GM08714 (cell line): ENCODE results near the gene MORN4.
"Not testable (repeated sequence)": the region's sequence is repeated elsewhere in the genome, so short reads cannot be mapped to it uniquely, and the experiment has no call there.

Experiments used
- H3K4me3 ChIP-seq: fragments of 200-500 bp; sonication (Bioruptor generic); 2 replicates; pipeline ENCODE4 v1.5.1; 2014; ENCODE audit warnings: mild to moderate bottlenecking, low read length, inconsistent platforms
- ZNF274 ChIP-seq: IDR thresholded peaks from 2 replicates; pipeline ENCODE4 v1.6.1; 2012; ENCODE audit warnings: mild to moderate bottlenecking, low read depth, low read length

The MORN4 gene

GRCh38 chr10:97578171-97578844, 55.0 kb downstream of the MORN4 start:
- TF ChIP-seq ZNF274: no peak
- no peak overlapping the region for H3K4me3 ChIP-seq

GRCh38 chr10:97577701-97578100, 55.6 kb downstream of the MORN4 start:
- no peak for TF ChIP-seq ZNF274
- no peak overlapping the region for H3K4me3 ChIP-seq

DNA sequence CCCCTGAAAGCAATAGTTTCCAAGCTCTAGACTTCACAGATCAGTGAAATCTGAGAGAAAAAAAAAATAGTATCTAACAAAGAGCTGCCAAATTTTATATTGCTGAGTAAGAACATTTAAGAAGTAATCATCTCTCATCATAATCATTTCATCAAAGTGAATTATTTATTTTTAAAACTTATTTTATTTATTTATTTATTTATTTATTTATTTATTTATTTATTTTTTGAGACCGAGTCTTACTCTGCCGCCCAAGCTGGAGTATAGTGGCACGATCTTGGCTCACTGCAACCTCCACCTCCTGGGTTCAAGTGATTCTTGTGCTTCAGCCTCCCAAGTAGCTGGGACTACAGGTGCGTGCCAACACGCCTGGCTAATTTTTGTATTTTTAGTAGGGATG, 56.8 kb downstream of the MORN4 start:
- H3K4me3 ChIP-seq: not testable (repeated sequence)

DNA sequence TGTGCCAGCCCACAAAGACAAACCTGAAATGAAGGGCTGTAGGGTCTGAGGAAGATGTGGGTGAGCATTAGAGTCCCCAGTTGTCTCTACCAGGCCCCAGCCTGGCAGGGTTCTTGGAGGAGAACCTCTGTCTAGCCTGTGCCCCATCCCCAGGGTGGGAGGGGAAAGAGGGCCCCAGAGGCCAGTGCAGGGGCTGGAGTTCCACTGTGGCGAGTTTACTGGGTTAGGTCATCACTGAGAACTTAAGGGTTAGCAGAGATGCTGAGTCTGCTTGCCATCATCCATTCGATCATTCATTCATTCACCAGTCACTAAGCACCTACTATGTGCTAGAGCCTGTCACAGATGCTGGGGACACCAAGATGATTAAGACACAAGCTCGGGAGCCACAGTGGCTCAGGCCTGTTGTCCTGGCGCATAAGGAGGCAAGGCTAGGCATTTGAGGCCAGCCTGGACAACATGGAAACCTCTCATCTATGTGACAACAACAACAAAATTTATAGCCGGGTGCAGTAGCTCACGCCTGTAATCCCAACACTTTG, 58.1 kb downstream of the MORN4 start:
- no peak overlapping the region for H3K4me3 ChIP-seq
- no peak for TF ChIP-seq ZNF274

DNA sequence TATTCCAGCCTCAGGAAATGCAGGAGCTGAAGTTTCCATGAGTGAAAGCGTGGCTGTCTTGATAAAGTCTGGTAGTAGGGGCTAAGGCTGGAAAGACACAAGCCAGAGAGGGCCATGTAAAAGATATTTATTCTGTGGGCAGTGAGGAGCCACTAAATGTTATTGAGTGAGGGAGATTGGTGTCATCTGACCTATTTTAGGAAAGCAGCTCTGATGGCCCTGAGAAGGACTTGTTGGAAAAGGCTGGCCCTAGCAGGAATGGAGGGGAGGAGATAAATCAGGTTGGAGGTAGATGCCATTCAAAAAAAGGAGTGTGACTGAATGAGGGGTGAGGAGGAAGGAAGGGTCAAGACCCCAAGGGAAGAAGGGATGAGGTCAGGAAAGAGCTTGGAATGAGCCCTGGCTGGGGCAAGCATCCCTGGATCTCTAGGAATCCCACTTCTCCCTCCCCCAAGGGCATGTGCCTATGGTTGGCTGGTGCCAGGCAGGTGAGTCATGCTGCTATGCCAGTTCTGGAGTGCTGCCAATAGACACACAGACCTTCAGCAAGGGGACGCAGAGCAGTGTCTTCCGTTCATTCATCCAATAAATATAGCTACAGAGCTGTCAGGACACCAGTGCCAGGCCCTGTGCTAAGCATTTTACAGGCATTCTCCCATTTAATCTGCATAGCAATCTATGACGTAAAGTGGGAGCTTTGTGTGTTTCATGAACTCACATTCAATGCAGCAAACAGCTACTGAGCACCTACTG, 58.8 kb downstream of the MORN4 start:
- TF ChIP-seq ZNF274: no peak
- no peak overlapping the region for H3K4me3 ChIP-seq

DNA sequence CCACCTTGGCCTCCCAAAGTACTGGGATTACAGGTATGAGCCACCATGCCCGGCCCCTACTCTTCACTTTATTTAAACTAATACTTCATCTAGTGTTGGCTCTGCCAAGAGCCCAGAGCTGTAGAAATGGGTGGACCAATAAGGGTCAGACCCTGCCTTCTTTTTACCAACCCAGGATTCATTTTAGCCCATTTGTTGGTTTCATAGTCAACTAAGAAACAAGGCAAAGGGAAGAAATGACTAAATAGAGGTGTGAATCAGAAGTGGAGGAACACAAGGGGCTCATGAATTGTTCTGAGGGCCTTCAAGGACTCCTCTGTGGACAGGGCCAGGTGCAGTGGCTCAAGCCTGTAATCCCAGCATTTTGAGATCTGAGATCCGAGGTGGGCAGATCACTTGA, 59.6 kb downstream of the MORN4 start:
- no peak overlapping the region for H3K4me3 ChIP-seq
- no peak for TF ChIP-seq ZNF274

DNA sequence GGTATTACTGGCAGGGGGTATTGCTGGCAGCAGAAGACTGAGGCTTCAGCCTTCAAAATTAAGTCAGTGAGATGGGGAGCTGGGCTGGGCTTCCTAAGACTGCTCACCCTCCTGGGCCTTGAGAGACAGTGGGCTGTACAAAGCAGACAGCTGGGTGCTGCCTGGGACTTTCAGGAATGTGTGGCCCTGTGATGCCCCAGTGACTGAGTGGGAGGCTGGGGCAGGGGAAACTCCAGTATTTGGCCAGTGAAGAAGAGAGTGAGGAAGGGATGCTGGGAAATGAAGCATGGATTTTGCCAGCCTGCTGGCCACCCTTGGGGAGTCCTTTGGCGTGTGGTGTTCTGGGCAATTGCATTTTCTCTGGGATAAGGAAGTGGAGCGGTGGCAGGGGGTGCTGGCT, 60.3 kb downstream of the MORN4 start:
- H3K4me3 ChIP-seq: no peak overlapping the region
- TF ChIP-seq ZNF274: no peak

GRCh38 chr10:97572214-97572989, 60.9 kb downstream of the MORN4 start, which contains the start of gene ANKRD2:
Gene ANKRD2 (plus strand): TSS chr10:97572779. CDS start chr10:97572789, 10 bp downstream.
- H3K4me3 ChIP-seq: no peak within 1 kb of the TSS
- TF ChIP-seq ZNF274: no peak

DNA sequence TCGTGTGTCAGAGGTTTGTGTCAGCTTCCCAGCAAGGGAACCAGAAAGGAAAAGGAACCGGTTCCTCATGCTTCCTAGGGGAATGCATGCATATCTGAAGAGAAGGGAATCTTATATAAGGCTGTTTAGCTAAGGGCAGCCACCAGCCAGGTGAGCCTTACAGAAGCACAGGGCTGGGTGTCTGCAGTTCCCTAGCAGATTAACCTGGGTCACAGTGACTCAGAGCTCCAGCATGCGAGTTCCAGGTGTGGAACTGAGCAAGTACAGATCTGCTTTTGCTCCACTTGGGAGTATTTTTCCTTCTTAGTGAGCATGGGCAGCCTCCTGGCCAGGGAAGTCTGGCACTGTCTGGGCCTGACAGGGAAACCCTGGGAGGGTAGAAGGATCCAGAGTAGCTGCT, 61.7 kb downstream of the MORN4 start:
- no peak overlapping the region for H3K4me3 ChIP-seq

DNA sequence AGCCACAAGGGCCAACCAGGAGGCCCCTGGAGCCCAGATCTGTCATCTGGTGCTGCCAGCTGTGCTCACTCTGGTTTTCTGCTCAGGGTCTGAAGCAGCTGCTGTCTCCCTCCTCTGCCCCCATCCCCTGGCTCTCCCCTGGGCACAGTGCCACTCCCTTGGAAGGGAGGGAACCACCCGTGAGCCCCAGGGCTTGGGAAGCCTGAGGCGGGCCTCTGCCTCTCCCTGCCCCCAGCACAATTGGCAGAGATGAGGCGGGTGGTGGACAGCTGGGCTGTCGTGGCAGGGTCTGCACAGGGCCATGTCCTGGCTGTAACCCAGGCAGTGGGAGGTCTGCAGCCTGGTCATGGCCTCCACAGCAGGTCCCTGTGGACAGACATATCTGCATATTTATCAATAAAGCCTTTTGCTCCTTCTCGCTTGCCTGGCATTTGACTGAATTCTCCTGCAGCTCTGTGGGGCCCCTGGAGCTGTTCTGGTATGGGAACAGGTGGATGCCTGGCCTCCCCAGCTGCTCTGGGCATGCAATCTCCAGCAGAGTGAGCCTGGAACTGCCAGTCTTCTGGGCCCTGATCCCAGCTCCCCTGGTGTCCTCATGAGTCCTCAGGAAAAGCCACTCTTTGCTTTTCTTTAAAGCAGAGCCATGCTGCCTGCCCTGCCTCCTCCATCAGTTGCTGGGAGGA, 62.4 kb downstream of the MORN4 start:
- H3K4me3 ChIP-seq: no peak overlapping the region
- TF ChIP-seq ZNF274: no peak

More for the DNA sequence above, 61.7 kb downstream of the MORN4 start:
- no peak for TF ChIP-seq ZNF274

- no peak for TF ChIP-seq ZNF274
- H3K4me3 ChIP-seq: no peak overlapping the region
Observed at GRCh38 chr10:97570146-97570788, 63.0 kb downstream of the MORN4 start.

DNA sequence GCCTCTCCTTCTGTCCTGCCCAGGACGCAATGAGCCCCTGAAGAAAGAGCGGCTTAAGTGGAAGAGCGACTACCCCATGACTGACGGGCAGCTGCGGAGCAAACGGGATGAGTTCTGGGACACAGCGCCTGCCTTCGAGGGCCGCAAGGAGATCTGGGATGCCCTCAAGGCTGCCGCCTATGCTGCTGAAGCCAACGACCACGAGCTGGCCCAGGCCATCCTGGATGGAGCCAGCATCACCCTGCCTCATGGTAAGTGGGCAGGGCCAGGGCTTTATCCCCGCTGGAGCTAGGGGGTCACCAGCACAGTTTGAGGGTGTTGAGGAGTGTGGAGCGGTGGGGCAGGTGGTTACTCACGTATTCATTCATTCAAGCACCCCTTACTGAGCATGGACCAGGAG, 65.4 kb downstream of the MORN4 start:
- no peak for TF ChIP-seq ZNF274
- H3K4me3 ChIP-seq: no peak overlapping the region

- H3K4me3 ChIP-seq: no peak overlapping the region
- no peak for TF ChIP-seq ZNF274
Observed at GRCh38 chr10:97566336-97566996, 66.8 kb downstream of the MORN4 start.
